ENCODE measurements around the gene EGR2.

EGR2 gene

GRCh38 chr10:62764011-62764410 is 52.2 kb downstream of the EGR2 start:
- no peak for TF ChIP-seq CTCF (IDR thresholded peaks at IDR 0.05; ENCODE audit: low read length, missing control alignments)
- H3K4me3 ChIP-seq (replicated peaks; ENCODE audit: low read depth, low read length), result no peak overlapping the region
- no peak for DNase-seq (ENCODE audit: low read depth)

DNA sequence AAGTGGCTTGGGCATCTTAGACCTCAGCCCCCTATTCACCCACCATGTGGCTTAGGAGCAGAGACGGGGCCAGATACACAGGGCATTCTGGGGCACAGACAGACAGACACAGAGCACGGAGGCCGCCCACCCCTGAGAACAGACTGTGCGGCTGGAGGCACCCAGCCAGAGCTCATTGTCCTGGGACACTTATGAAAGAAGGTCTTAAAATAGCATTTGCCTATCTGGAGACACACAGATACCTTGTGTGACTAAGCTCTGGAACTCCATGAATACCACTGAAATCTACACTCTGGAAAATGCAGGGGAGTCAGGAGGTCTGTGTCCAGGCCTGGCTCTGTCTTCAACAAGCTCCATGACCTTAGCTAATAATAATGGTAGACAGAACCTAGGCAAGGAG is 53.0 kb downstream of the EGR2 start:
- H3K4me3 ChIP-seq (replicated peaks; ENCODE audit: low read depth, low read length), result no peak overlapping the region
- TF ChIP-seq CTCF (IDR thresholded peaks at IDR 0.05; ENCODE audit: low read length, missing control alignments), result no peak
- peak; percentile 29 for DNase-seq (ENCODE audit: low read depth)

All from fibroblast of pulmonary artery (primary cell).